ENCODE measurements around the gene FGF1.
"Not testable (repeated sequence)": the region's sequence is repeated elsewhere in the genome, so short reads cannot be mapped to it uniquely, and the experiment has no call there.

FGF1 gene

DNA sequence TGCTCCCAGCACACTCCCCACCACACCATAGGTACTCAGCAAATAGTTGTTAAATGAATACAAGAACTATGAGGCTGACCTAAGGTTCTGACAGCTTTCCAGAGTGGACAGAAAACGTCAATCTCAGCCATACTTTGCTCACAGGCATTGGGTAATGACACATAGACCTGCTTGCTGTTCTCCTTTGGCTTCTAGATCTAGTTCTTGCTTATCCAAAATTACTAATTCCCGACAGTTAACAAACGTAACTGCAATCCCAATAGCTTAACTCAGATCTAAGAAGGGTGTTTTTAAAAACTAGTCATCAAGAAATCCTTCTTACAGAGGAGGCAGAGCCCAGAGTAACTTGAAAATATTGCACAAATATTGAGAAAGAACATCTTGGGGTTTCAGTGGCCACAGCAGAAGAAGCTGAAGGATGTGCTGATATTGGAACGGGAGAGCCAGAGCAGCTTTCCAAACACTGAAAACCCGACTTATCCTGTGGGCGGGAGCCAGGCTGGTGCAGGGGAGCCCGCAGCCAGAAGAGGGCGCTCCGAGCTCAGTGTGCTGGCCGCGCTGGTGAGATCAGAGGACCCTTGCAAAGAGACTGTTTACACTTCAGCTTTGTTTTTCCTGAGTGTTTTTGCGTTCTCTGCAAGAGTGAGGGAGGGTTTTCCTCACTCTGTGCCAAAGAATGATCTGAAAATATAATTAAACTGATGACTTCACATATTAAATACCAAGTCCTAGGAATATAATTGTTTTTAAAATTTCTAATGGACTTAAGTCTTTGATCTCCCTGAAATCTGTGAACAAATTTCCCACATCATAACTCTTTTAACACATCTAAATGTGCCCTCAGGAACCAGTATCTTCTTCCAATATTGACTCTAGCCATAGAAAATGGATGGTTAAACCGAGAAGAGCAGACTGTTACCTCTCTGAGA is 30.3 kb downstream of the FGF1 start:
- Mint-ChIP-seq H3K4me3 (no peak overlapping the region), H3K9me3 (no peaks in the 10 kb centered on the region), H3K4me1 (no peaks in the 10 kb centered on the region), H3K27me3 (peaks cover 34% of the 10 kb centered on the region), H3K27ac (no peak overlapping the region), H3K36me3 (no peaks in the 10 kb centered on the region)
- CTCF ChIA-PET, result interaction anchor here (0.6 to 3.1 kb wide), 36 partner anchors 9 to 480 kb away, joined by 3 to 61 read pairs (median 4); partner anchors contain the start of gene FGF1
- peak; percentile 76 for DNase-seq

GRCh38 chr5:142654578-142655058 is 31.3 kb downstream of the FGF1 start:
- Mint-ChIP-seq H3K36me3 (no peaks in the 10 kb centered on the region), H3K27ac (no peak overlapping the region), H3K4me3 (no peak overlapping the region), H3K27me3 (peaks cover 29% of the 10 kb centered on the region), H3K4me1 (no peaks in the 10 kb centered on the region), H3K9me3 (no peaks in the 10 kb centered on the region)
- CTCF ChIA-PET, result interaction anchor here (1.0 to 3.1 kb wide), 12 partner anchors 10 to 234 kb away, joined by 3 to 61 read pairs (median 8); partner anchors contain the start of gene FGF1
- no peak for DNase-seq

GRCh38 chr5:142653321-142653720 is 32.6 kb downstream of the FGF1 start:
- H3K4me1 Mint-ChIP-seq, result no peaks in the 10 kb centered on the region
- peaks cover 29% of the 10 kb centered on the region for H3K27me3 Mint-ChIP-seq
- no peak for DNase-seq
- no peak overlapping the region for H3K27ac Mint-ChIP-seq
- no peak overlapping the region for H3K4me3 Mint-ChIP-seq
- H3K9me3 Mint-ChIP-seq, result no peaks in the 10 kb centered on the region
- CTCF ChIA-PET, result interaction anchor here (1.4 to 3.0 kb wide), 3 partner anchors 45 to 63 kb away, joined by 3 to 61 read pairs (median 4); no protein-coding TSS in a partner anchor
- H3K36me3 Mint-ChIP-seq, result no peaks in the 10 kb centered on the region

- Mint-ChIP-seq H3K36me3 (no peaks in the 10 kb centered on the region), H3K27me3 (peaks cover 26% of the 10 kb centered on the region), H3K9me3 (no peaks in the 10 kb centered on the region), H3K27ac (no peak overlapping the region), H3K4me1 (no peaks in the 10 kb centered on the region), H3K4me3 (no peak overlapping the region)
- CTCF ChIA-PET, result no interaction called here
- DNase-seq, result no peak
Measured at GRCh38 chr5:142652563-142652962, 33.3 kb downstream of the FGF1 start.

GRCh38 chr5:142650881-142651280 is 35.0 kb downstream of the FGF1 start:
- CTCF ChIA-PET, result interaction anchor here (1.8 kb wide), 1 partner anchor 48 kb away, joined by 6 read pairs; no protein-coding TSS in a partner anchor

GRCh38 chr5:142650060-142650459 is 35.8 kb downstream of the FGF1 start:
- no peaks in the 10 kb centered on the region for H3K4me1 Mint-ChIP-seq
- no peak overlapping the region for H3K27ac Mint-ChIP-seq
- CTCF ChIA-PET, result interaction anchor here (1.8 kb wide), 1 partner anchor 48 kb away, joined by 6 read pairs; no protein-coding TSS in a partner anchor
- H3K9me3 Mint-ChIP-seq, result no peaks in the 10 kb centered on the region
- no peak for DNase-seq
- H3K27me3 Mint-ChIP-seq, result peaks cover 12% of the 10 kb centered on the region
- H3K36me3 Mint-ChIP-seq, result no peaks in the 10 kb centered on the region
- no peak overlapping the region for H3K4me3 Mint-ChIP-seq

More at GRCh38 chr5:142650881-142651280, 35.0 kb downstream of the FGF1 start:
- H3K27me3 Mint-ChIP-seq, result peaks cover 19% of the 10 kb centered on the region
- no peaks in the 10 kb centered on the region for H3K36me3 Mint-ChIP-seq
- DNase-seq, result no peak
- no peaks in the 10 kb centered on the region for H3K9me3 Mint-ChIP-seq
- H3K4me1 Mint-ChIP-seq, result no peaks in the 10 kb centered on the region
- no peak overlapping the region for H3K27ac Mint-ChIP-seq
- H3K4me3 Mint-ChIP-seq, result no peak overlapping the region

DNA sequence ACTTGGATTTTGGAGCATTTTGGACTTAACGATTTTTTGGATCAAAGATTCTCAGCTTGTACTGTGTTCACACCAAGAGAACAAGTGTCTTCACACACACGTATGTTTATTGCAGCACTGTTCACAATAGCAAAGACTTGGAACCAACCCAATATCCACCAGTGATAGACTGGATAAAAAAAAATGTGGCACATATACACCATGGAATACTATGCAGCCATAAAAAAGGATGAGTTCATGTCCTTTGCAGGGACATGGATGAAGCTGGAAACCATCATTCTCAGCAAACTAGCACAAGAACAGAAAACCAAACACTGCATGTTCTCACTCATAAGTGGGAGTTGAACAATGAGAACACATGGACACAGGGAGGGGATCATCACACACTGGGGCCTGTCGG is 37.8 kb downstream of the FGF1 start:
- DNase-seq, H3K4me1 Mint-ChIP-seq, H3K4me3 Mint-ChIP-seq, H3K36me3 Mint-ChIP-seq, CTCF ChIA-PET, H3K27me3 Mint-ChIP-seq, H3K27ac Mint-ChIP-seq, H3K9me3 Mint-ChIP-seq: not testable (repeated sequence)

GRCh38 chr5:142645456-142645855 is 40.4 kb downstream of the FGF1 start:
- H3K27me3 Mint-ChIP-seq, result peaks cover 16% of the 10 kb centered on the region
- CTCF ChIA-PET, result interaction anchor here (1.0 to 3.4 kb wide), 3 partner anchors 10 to 49 kb away, joined by 3 to 24 read pairs (median 3); no protein-coding TSS in a partner anchor
- H3K9me3 Mint-ChIP-seq, result no peaks in the 10 kb centered on the region
- no peaks in the 10 kb centered on the region for H3K4me1 Mint-ChIP-seq
- H3K27ac Mint-ChIP-seq, result no peak overlapping the region
- H3K4me3 Mint-ChIP-seq, result no peak overlapping the region
- H3K36me3 Mint-ChIP-seq, result no peaks in the 10 kb centered on the region
- no peak for DNase-seq

GRCh38 chr5:142644640-142645361 is 41.1 kb downstream of the FGF1 start:
- Mint-ChIP-seq H3K27ac (no peak overlapping the region), H3K4me3 (no peak overlapping the region), H3K36me3 (no peaks in the 10 kb centered on the region), H3K27me3 (peaks cover 18% of the 10 kb centered on the region), H3K4me1 (no peaks in the 10 kb centered on the region), H3K9me3 (no peaks in the 10 kb centered on the region)
- CTCF ChIA-PET, result interaction anchor here (1.0 to 3.4 kb wide), 4 partner anchors 10 to 54 kb away, joined by 3 to 24 read pairs (median 3); no protein-coding TSS in a partner anchor
- DNase-seq, result no peak

- H3K9me3 Mint-ChIP-seq, result no peaks in the 10 kb centered on the region
- H3K27me3 Mint-ChIP-seq, result peaks cover 18% of the 10 kb centered on the region
- no peaks in the 10 kb centered on the region for H3K36me3 Mint-ChIP-seq
- CTCF ChIA-PET, result interaction anchor here (1.1 to 3.4 kb wide), 2 partner anchors 11 to 55 kb away, joined by 3 to 24 read pairs; no protein-coding TSS in a partner anchor
- no peak overlapping the region for H3K27ac Mint-ChIP-seq
- no peaks in the 10 kb centered on the region for H3K4me1 Mint-ChIP-seq
- no peak for DNase-seq
- no peak overlapping the region for H3K4me3 Mint-ChIP-seq
Measured at GRCh38 chr5:142644127-142644526, 41.8 kb downstream of the FGF1 start.

- Mint-ChIP-seq H3K36me3 (no peaks in the 10 kb centered on the region), H3K4me1 (no peaks in the 10 kb centered on the region), H3K4me3 (no peak overlapping the region), H3K27me3 (peaks cover 18% of the 10 kb centered on the region), H3K27ac (no peak overlapping the region), H3K9me3 (no peaks in the 10 kb centered on the region)
- no peak for DNase-seq
- CTCF ChIA-PET, result interaction anchor here (1.1 to 3.4 kb wide), 2 partner anchors 11 to 55 kb away, joined by 3 to 24 read pairs; no protein-coding TSS in a partner anchor
Measured at GRCh38 chr5:142643634-142644033, 42.3 kb downstream of the FGF1 start.

DNA sequence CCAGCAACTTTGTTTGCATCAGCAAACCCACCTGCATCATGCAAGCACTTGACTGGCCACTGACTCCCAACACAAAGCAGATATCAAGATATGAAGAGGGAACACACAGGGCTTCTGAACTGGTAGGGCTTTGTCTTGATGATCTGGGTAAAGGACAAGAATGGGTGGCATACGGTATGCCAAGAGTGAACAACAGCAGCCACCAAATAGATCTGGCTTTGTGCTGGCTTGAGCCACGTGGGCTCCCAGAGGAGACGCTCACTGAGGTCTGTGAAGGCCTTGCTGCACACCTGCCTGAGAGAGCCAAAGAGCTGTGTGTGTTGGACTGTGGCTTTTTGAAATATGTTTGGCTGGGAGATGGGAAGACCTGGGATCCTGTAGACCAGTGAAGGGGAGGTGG is 43.5 kb downstream of the FGF1 start:
- no peak overlapping the region for H3K27ac Mint-ChIP-seq
- H3K36me3 Mint-ChIP-seq, result no peaks in the 10 kb centered on the region
- no peak overlapping the region for H3K4me3 Mint-ChIP-seq
- no peaks in the 10 kb centered on the region for H3K9me3 Mint-ChIP-seq
- no peak for DNase-seq
- CTCF ChIA-PET, result interaction anchor here (1.0 kb wide), 1 partner anchor 71 kb away, joined by 3 read pairs; no protein-coding TSS in a partner anchor
- no peaks in the 10 kb centered on the region for H3K4me1 Mint-ChIP-seq
- peaks cover 22% of the 10 kb centered on the region for H3K27me3 Mint-ChIP-seq

DNA sequence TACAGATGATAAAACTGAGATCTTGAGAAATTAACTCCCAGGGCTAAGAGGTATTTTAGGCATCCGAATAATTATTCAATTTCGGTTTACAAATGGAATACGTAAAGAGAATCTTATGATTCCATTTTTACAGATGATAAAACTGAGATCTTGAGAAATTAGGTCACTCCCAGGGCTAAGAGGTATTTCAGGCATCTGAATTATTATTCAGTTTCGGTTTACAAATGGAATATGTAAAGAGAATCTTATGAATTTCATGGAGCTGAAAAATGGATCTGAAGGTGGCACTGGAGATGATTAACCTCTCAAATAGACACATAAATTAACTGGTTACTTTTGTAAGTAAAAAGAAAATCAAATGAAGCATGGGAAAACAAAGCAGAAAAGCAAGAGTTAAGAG is 44.2 kb downstream of the FGF1 start:
- H3K27me3 Mint-ChIP-seq, result peaks cover 25% of the 10 kb centered on the region

More for the DNA sequence above, 44.2 kb downstream of the FGF1 start:
- CTCF ChIA-PET, result interaction anchor here (0.6 to 1.0 kb wide), 2 partner anchors 71 to 1398 kb away, joined by 3 read pairs; no protein-coding TSS in a partner anchor
- Mint-ChIP-seq H3K4me1 (no peaks in the 10 kb centered on the region), H3K4me3 (no peak overlapping the region), H3K27ac (no peak overlapping the region), H3K36me3 (no peaks in the 10 kb centered on the region), H3K9me3 (no peaks in the 10 kb centered on the region)
- DNase-seq, result no peak
